Glomerular endothelial cell (primary cell): Measurements from ENCODE around the gene ALLC. TPM values are rescaled to one million over a fixed set of nuclear protein-coding genes. Genes with fewer than 3 reads are reported as not detected.

Experiments
- DNase-seq: peaks from one replicate; pipeline ENCODE4 v3.0.0-alpha.2; 2011; ENCODE audit warnings: low read depth, low spot score; ENCODE audit errors: extremely low read depth
- total RNA-seq: library from RNA; depleted of rRNA; stranded (reverse); fragments of >200 nt; gene quantifications from 2 replicates; pipeline ENCODE4 v1.2.3, GENCODE V29; 2015

Gene ALLC
- total RNA-seq, 1 donor from 2014 or later: not detected

- DNase-seq: no peak
These were observed 50.6 kb downstream of the ALLC start for GRCh38 chr2:3708576-3708975.

GRCh38 chr2:3709225-3709624 lies 51.2 kb downstream of the ALLC start:
- DNase-seq: no peak

GRCh38 chr2:3712424-3712823 lies 54.4 kb downstream of the ALLC start:
- DNase-seq: no peak

- DNase-seq: no peak
These were observed 55.0 kb downstream of the ALLC start for GRCh38 chr2:3712831-3713503.

GRCh38 chr2:3718679-3719078 lies 60.7 kb downstream of the ALLC start:
- no peak for DNase-seq

- DNase-seq: no peak
These were observed 67.0 kb downstream of the ALLC start for GRCh38 chr2:3725002-3725401.

GRCh38 chr2:3725458-3726250 lies 67.7 kb downstream of the ALLC start:
- no peak for DNase-seq

GRCh38 chr2:3726511-3726910 lies 68.5 kb downstream of the ALLC start:
- no peak for DNase-seq

- no peak for DNase-seq
These were observed 69.5 kb downstream of the ALLC start for GRCh38 chr2:3727397-3728045.

- peak; percentile 41 for DNase-seq
These were observed 70.4 kb downstream of the ALLC start for GRCh38 chr2:3728104-3729054.

- no peak for DNase-seq
These were observed 71.1 kb downstream of the ALLC start for GRCh38 chr2:3729055-3729448.

- DNase-seq: no peak
These were observed 71.8 kb downstream of the ALLC start for GRCh38 chr2:3729786-3730185.

GRCh38 chr2:3730646-3731045 lies 72.6 kb downstream of the ALLC start:
- DNase-seq: no peak

- DNase-seq: no peak
These were observed 73.8 kb downstream of the ALLC start for GRCh38 chr2:3731829-3732228.

GRCh38 chr2:3736112-3736511 lies 78.1 kb downstream of the ALLC start:
- DNase-seq: no peak

GRCh38 chr2:3737128-3737527 lies 79.1 kb downstream of the ALLC start:
- DNase-seq: no peak

- DNase-seq: no peak
These were observed 80.5 kb downstream of the ALLC start for GRCh38 chr2:3738454-3738853.

GRCh38 chr2:3739313-3739712 lies 81.3 kb downstream of the ALLC start:
- DNase-seq: no peak

GRCh38 chr2:3741396-3741795 lies 83.4 kb downstream of the ALLC start:
- no peak for DNase-seq

- DNase-seq: no peak
These were observed 84.0 kb downstream of the ALLC start for GRCh38 chr2:3741867-3742602.
